GM12891 (cell line): ENCODE results near the gene ARRB1.

Source experiments
- POLR2A ChIP-seq: IDR thresholded peaks from 2 replicates; pipeline ENCODE4 v1.6.1; 2011; ENCODE audit warnings: low read depth, low read length, control low read depth
- TAF1 ChIP-seq: IDR thresholded peaks from 2 replicates; pipeline ENCODE4 v1.6.1; 2011; ENCODE audit warnings: low read depth, low read length, control low read depth

DNA sequence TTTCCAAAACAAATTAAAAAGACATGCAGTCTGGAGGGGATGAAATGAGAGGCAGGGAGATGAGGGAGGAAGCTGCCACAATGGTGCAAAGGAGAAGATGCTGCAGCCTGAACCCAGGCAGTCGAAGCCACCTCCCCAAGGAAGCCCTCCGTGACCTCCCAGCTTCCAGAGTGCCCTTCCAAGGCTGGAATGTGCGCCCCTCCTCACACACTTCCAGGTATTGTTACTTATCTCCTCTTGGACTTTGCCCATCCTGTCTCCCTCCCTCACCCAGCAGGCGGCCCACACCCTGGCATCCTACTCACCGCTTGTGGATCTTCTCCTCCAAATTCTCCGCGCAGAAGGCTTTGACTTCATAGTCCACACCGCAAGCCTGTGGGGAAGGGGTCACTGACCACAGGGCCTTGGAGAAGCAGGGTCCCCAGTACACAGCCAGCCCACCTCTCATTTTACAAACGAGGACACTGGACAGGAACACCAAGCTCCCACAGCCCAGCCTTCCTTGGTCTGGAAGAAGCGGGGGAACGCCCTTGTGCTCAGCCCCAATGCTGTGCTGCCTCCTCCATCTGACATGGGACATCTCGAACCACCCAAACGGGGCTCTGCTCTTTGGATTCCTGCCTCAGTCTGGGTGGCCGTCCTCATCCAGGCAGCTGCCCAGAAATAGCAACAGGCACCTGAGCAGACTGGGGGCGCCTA is 70.5 kb downstream of the ARRB1 start:
- TF ChIP-seq POLR2A (no peak), TAF1 (no peak)
